H9 (cell line): Measurements from ENCODE around the gene DNLZ. TPM values are rescaled to one million over a fixed set of nuclear protein-coding genes. Genes with fewer than 3 reads are reported as not detected.

Source experiments
- DNase-seq: peaks from one replicate; pipeline ENCODE4 v3.0.0-alpha.2; 2017
- H2AFZ ChIP-seq: one replicate; pipeline ENCODE4 v1.6.1; 2013; ENCODE audit warnings: mild to moderate bottlenecking, low read length, control low read depth, moderate library complexity
- H2AK5ac ChIP-seq: 2 replicates; pipeline ENCODE4 v1.6.1; 2013; ENCODE audit warnings: low read length, control low read depth, mixed read lengths; ENCODE audit not compliant: insufficient read length
- H2BK120ac ChIP-seq: one replicate; pipeline ENCODE4 v1.6.1; 2013; ENCODE audit warnings: low read depth, mild to moderate bottlenecking, low read length, control low read depth, inconsistent platforms; ENCODE audit not compliant: poor library complexity, severe bottlenecking
- H2BK12ac ChIP-seq: 2 replicates; pipeline ENCODE4 v1.6.1; 2013; ENCODE audit warnings: low read length, control low read depth, mixed read lengths, low read depth; ENCODE audit not compliant: insufficient read length
- H2BK15ac ChIP-seq: 2 replicates; pipeline ENCODE4 v1.6.1; 2013; ENCODE audit warnings: low read depth, low read length, control low read depth
- H2BK20ac ChIP-seq: one replicate; pipeline ENCODE4 v1.6.1; 2013; ENCODE audit warnings: low read depth, mild to moderate bottlenecking, low read length, control low read depth, inconsistent platforms; ENCODE audit not compliant: poor library complexity, severe bottlenecking
- H2BK5ac ChIP-seq: 2 replicates; pipeline ENCODE4 v1.6.1; 2013; ENCODE audit warnings: low read length, control low read depth, mixed read lengths; ENCODE audit not compliant: insufficient read length
- H3K14ac ChIP-seq: 2 replicates; pipeline ENCODE4 v1.6.1; 2013; ENCODE audit warnings: low read length, control low read depth; ENCODE audit not compliant: insufficient read depth
- H3K18ac ChIP-seq: 2 replicates; pipeline ENCODE4 v1.6.1; 2013; ENCODE audit warnings: low read depth, mild to moderate bottlenecking, mixed read lengths, low read length, control low read depth; ENCODE audit not compliant: insufficient read length
- H3K23ac ChIP-seq: 2 replicates; pipeline ENCODE4 v1.6.1; 2013; ENCODE audit warnings: low read length, control low read depth, mixed read lengths, low read depth; ENCODE audit not compliant: insufficient read length
- H3K23me2 ChIP-seq: 2 replicates; pipeline ENCODE4 v1.6.1; 2013; ENCODE audit warnings: low read depth, mild to moderate bottlenecking, mixed read lengths, low read length, control low read depth; ENCODE audit not compliant: insufficient read length, poor library complexity, severe bottlenecking
- H3K27ac ChIP-seq: 2 replicates; pipeline ENCODE4 v1.5.1; 2013; ENCODE audit warnings: low read length, control low read depth, mixed read lengths, low read depth; ENCODE audit not compliant: insufficient read length
- H3K27me3 ChIP-seq: 2 replicates; pipeline ENCODE4 v1.6.1; 2013; ENCODE audit warnings: low read length, control low read depth, inconsistent platforms; ENCODE audit not compliant: insufficient read depth
- H3K4ac ChIP-seq: 2 replicates; pipeline ENCODE4 v1.6.1; 2013; ENCODE audit warnings: low read depth, mild to moderate bottlenecking, control low read depth, inconsistent platforms, low read length, moderate library complexity
- H3K4me1 ChIP-seq: 2 replicates; pipeline ENCODE4 v1.6.1; 2013; ENCODE audit warnings: low read length, control low read depth, inconsistent platforms; ENCODE audit not compliant: insufficient read depth
- H3K4me2 ChIP-seq: 2 replicates; pipeline ENCODE4 v1.6.1; 2013; ENCODE audit warnings: low read length, control low read depth, mixed read lengths; ENCODE audit not compliant: insufficient read length, insufficient read depth
- H3K56ac ChIP-seq: 2 replicates; pipeline ENCODE4 v1.6.1; 2013; ENCODE audit warnings: low read depth, mild to moderate bottlenecking, mixed read lengths, low read length, control low read depth; ENCODE audit not compliant: insufficient read length
- H3K79me1 ChIP-seq: 2 replicates; pipeline ENCODE4 v1.6.1; 2013; ENCODE audit warnings: low read depth, mild to moderate bottlenecking, moderate library complexity, low read length, control low read depth, inconsistent platforms; ENCODE audit not compliant: insufficient read depth, poor library complexity, severe bottlenecking
- H3K79me2 ChIP-seq: 2 replicates; pipeline ENCODE4 v1.6.1; 2013; ENCODE audit warnings: low read length, control low read depth, inconsistent platforms; ENCODE audit not compliant: insufficient read depth
- H3K9ac ChIP-seq: 2 replicates; pipeline ENCODE4 v1.6.1; 2013; ENCODE audit warnings: low read length, control low read depth, mixed read lengths; ENCODE audit not compliant: insufficient read length; ENCODE audit errors: extremely low read depth
- H3K9me3 ChIP-seq: one replicate; pipeline ENCODE4 v1.6.1; 2013; ENCODE audit warnings: low read depth, low read length, inconsistent platforms; ENCODE audit not compliant: control insufficient read depth
- H3T11ph ChIP-seq: one replicate; pipeline ENCODE4 v1.6.1; 2013; ENCODE audit warnings: mild to moderate bottlenecking, low read length, control low read depth, inconsistent platforms
- H4K20me1 ChIP-seq: one replicate; pipeline ENCODE4 v1.6.1; 2013; ENCODE audit not compliant: control insufficient read depth, insufficient read length, insufficient read depth
- H4K5ac ChIP-seq: 2 replicates; pipeline ENCODE4 v1.6.1; 2013; ENCODE audit warnings: low read depth, mild to moderate bottlenecking, mixed read lengths, low read length, control low read depth; ENCODE audit not compliant: insufficient read length
- H4K8ac ChIP-seq: replicated peaks from 2 replicates; pipeline ENCODE4 v1.6.1; 2013; ENCODE audit warnings: low read length, control low read depth, mixed read lengths, low read depth; ENCODE audit not compliant: insufficient read length
- H4K91ac ChIP-seq: 2 replicates; pipeline ENCODE4 v1.6.1; 2013; ENCODE audit warnings: low read depth, mild to moderate bottlenecking, moderate library complexity, mixed read lengths, low read length, control low read depth; ENCODE audit not compliant: insufficient read length
- H3K27ac Mint-ChIP-seq, 3 experiments: 2 replicates in 2 of 3; 3 replicates in 1 of 3; pipeline ENCODE4 v1.8.0; 2020 to 2021; ENCODE audit warnings: mixed read lengths in 3 of 3, mild to moderate bottlenecking in 1 of 3, moderate library complexity in 1 of 3
- H3K27me3 Mint-ChIP-seq: 2 replicates; pipeline ENCODE4 v1.8.0; 2021; ENCODE audit warnings: low read depth, mild to moderate bottlenecking, moderate library complexity, mixed read lengths
- H3K36me3 Mint-ChIP-seq, 3 experiments: 2 replicates in 2 of 3; 3 replicates in 1 of 3; pipeline ENCODE4 v1.8.0; 2020 to 2021; ENCODE audit warnings: low read depth in 3 of 3, mixed read lengths in 3 of 3; ENCODE audit not compliant: insufficient read depth in 1 of 3
- H3K4me1 Mint-ChIP-seq, 2 experiments: 2 replicates each; pipeline ENCODE4 v1.8.0; 2020; ENCODE audit warnings: mixed read lengths in 2 of 2
- H3K4me3 Mint-ChIP-seq, 2 experiments: 2 replicates in 1 of 2; 3 replicates in 1 of 2; pipeline ENCODE4 v1.8.0; 2020 to 2021; ENCODE audit warnings: mild to moderate bottlenecking in 2 of 2, mixed read lengths in 2 of 2, moderate library complexity in 1 of 2
- H3K9me3 Mint-ChIP-seq, 2 experiments: 2 replicates in 1 of 2; 3 replicates in 1 of 2; pipeline ENCODE4 v1.8.0; 2020; ENCODE audit warnings: mild to moderate bottlenecking in 2 of 2, mixed read lengths in 2 of 2, moderate library complexity in 1 of 2
- WGBS: extraction: QIAGEN DNeasy Blood & Tissue Kit; methylation state at CpG from one replicate; pipeline ENCODE4 v1.1.7; 2013; ENCODE audit warnings: missing lambda C conversion rate, low lambda C conversion rate, mixed read lengths; ENCODE audit not compliant: insufficient read length; ENCODE audit errors: extremely low coverage; 5-methylcytosine and 5-hydroxymethylcytosine counted together
- total RNA-seq: library from RNA; stranded (reverse); gene quantifications from 2 replicates; pipeline ENCODE4 v1.2.1, GENCODE V29; 2021
- TF ChIP-seq, protein P1 (sequence below): fragments of 200-600 bp; sonication (generic); conservative IDR thresholded peaks from 3 replicates; pipeline ENCODE4 v1.8.0; 2021; ENCODE audit warnings: antibody characterized with exemption, mild to moderate bottlenecking

Gene DNLZ
- total RNA-seq, 1 experiment from 2014 or later, result 24.8 TPM

DNA sequence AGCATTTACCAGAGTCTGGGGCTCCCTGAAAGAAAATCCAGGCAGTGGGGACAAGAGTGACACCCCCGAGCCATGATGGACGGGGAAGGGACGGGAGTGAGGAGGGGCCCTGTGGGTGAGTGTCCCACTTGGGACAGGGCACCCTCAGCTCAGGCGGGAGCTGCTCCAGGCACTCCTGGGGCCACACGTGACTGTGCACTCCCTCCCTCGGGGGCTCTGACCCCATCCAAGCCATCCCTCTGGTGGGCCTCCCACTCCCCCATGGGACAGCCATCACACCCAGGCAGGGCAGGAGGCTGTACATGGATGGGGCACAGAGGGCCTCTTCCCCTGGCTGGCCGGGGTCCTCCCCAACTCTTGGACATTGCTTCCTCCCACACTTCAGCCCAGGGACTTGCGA lies 12.9 kb upstream of the DNLZ start:
- H3K4me1 ChIP-seq, result no peaks in the 10 kb centered on the region
- H3K79me2 ChIP-seq, result no peaks in the 10 kb centered on the region
- H2BK12ac ChIP-seq, result no peak overlapping the region
- H4K5ac ChIP-seq, result no peak overlapping the region
- H3K4me2 ChIP-seq, result no peak overlapping the region
- no peak overlapping the region for H2BK120ac ChIP-seq
- no peak overlapping the region for H2AFZ ChIP-seq
- no peak overlapping the region for H4K8ac ChIP-seq
- DNase-seq, result no peak
- no peaks in the 10 kb centered on the region for H3K79me1 ChIP-seq
- H2AK5ac ChIP-seq, result no peak overlapping the region
- H3K9ac ChIP-seq, result no peak overlapping the region
- H3K23ac ChIP-seq, result no peak overlapping the region
- Mint-ChIP-seq H3K27me3 (no peaks in the 10 kb centered on the region), H3K9me3 (no peaks in the 10 kb centered on the region), H3K36me3 (peaks cover 2 to 24% (median 6%) of the 10 kb centered on the region in 3 experiments; a peak in 4 of 7 replicates), H3K4me3 (no peak overlapping the region), H3K27ac (no peak overlapping the region), H3K4me1 (peaks cover 0 to 5% of the 10 kb centered on the region in 2 experiments; a peak in 1 of 4 replicates)
- H3K4ac ChIP-seq, result no peak overlapping the region
- H3K18ac ChIP-seq, result no peak overlapping the region
- no peaks in the 10 kb centered on the region for H3K27me3 ChIP-seq
- H3K27ac ChIP-seq, result no peak overlapping the region
- no peaks in the 10 kb centered on the region for H3K9me3 ChIP-seq
- no peak overlapping the region; the same call in 1 of the 2 replicates for H3K14ac ChIP-seq
- no peak overlapping the region for H3K56ac ChIP-seq
- WGBS, result no CpG with 5 or more reads among the region's 8 CpGs
- H3T11ph ChIP-seq, result no peak overlapping the region
- H3K23me2 ChIP-seq, result no peaks in the 10 kb centered on the region
- no peak overlapping the region for H2BK15ac ChIP-seq
- no peak overlapping the region for H4K91ac ChIP-seq
- TF ChIP-seq, protein P1, sequence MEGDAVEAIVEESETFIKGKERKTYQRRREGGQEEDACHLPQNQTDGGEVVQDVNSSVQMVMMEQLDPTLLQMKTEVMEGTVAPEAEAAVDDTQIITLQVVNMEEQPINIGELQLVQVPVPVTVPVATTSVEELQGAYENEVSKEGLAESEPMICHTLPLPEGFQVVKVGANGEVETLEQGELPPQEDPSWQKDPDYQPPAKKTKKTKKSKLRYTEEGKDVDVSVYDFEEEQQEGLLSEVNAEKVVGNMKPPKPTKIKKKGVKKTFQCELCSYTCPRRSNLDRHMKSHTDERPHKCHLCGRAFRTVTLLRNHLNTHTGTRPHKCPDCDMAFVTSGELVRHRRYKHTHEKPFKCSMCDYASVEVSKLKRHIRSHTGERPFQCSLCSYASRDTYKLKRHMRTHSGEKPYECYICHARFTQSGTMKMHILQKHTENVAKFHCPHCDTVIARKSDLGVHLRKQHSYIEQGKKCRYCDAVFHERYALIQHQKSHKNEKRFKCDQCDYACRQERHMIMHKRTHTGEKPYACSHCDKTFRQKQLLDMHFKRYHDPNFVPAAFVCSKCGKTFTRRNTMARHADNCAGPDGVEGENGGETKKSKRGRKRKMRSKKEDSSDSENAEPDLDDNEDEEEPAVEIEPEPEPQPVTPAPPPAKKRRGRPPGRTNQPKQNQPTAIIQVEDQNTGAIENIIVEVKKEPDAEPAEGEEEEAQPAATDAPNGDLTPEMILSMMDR, result no peak
- no peaks in the 10 kb centered on the region for H4K20me1 ChIP-seq
- no peak overlapping the region for H2BK5ac ChIP-seq
- no peak overlapping the region for H2BK20ac ChIP-seq
